GM19025 (cell line): ENCODE results near the gene DGCR2.
A peak's percentile ranks its signal among the peaks of the same experiment; 100 is the strongest.

Source experiments
- ATAC-seq: cut with Tn5 transposase; IDR thresholded peaks from one replicate; pipeline ENCODE4 v1.9.1; 2021; ENCODE audit warnings: mild to moderate bottlenecking, low read depth, moderate library complexity; ENCODE audit not compliant: unreplicated experiment

Gene DGCR2

GRCh38 chr22:19111140-19111539 lies 11.1 kb downstream of the DGCR2 start:
- no peak for ATAC-seq

DNA sequence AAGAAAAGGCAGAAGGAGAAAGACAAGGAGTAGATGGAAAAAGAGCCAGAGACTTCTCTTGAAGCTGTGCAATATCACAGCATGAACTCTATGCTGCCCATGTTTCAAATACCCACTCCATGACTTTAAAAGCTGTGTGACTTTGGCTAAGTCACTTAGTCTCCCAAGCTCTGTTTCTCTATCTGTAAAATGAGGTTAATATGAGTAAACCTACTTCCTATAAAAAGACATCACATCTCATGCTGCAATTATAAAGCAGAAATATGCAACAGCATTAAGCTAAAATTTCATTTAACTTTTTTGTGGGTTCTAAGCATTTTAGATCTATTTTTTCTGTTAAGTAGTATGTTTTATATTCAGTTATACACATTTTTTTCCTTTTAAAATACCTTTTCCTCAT lies 11.6 kb downstream of the DGCR2 start:
- ATAC-seq: no peak

DNA sequence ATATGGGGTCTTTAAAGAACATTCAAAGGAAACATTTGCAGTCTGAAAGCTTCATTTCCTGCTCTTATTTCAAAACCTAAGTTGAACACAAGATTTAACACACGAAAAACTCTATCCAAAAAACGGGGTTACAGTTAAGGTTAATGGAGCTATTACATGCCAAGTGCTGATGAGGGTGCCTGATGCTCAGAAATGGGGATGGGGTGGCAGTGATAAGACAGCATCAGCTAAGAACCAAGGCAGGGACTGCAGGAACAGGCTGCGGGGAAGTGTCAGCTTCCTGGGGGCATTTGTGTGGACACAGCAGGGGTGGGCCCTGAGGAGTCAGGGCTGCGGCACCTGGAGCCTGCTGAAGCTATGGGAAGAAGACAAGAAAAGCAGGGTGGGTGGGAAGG lies 12.2 kb downstream of the DGCR2 start:
- no peak for ATAC-seq

- ATAC-seq: peak; percentile 96
These were observed 12.8 kb downstream of the DGCR2 start for GRCh38 chr22:19109198-19110063.

- no peak for ATAC-seq
These were observed 13.4 kb downstream of the DGCR2 start for GRCh38 chr22:19108807-19109197.

- ATAC-seq: no peak
These were observed 14.5 kb downstream of the DGCR2 start for GRCh38 chr22:19107730-19108074.

DNA sequence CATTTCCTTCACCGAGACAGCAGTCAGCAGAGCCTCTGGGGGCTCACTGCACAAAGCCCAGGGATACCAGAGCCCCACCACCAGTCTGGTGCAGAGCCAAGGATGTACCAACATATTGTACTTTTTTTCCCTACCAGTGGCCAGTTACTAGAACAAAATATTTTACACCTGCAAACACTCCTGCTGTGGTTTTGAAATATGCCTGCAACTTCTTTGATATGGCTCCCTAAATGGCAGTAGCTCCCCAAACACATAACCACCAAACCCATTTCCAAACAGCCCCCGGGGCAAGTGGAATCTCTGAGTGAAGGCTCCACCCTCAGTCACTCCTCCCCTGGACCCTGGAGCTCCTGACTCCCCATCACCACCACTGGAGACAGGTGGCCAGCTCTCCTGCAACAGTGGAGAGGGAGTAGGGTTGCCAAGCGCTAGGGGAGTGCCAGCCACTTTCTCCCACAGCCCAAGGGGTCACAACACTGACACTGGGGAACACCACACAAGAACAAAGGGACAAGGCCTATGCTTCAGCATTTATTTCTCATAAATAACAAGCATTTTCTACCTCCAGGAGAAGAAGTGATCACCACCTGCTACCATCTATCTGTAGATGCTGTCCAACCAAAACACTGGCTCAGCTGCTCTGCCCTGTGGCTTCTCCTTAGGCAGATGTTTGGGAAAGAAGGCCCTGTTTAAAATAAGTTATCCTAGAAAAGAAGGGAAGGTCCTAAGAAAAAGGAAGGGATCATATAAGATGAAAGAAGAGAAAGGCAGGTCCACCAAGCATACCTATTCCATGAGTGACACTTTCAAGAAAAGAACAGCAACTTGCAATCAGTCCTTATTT lies 15.1 kb downstream of the DGCR2 start:
- no peak for ATAC-seq

DNA sequence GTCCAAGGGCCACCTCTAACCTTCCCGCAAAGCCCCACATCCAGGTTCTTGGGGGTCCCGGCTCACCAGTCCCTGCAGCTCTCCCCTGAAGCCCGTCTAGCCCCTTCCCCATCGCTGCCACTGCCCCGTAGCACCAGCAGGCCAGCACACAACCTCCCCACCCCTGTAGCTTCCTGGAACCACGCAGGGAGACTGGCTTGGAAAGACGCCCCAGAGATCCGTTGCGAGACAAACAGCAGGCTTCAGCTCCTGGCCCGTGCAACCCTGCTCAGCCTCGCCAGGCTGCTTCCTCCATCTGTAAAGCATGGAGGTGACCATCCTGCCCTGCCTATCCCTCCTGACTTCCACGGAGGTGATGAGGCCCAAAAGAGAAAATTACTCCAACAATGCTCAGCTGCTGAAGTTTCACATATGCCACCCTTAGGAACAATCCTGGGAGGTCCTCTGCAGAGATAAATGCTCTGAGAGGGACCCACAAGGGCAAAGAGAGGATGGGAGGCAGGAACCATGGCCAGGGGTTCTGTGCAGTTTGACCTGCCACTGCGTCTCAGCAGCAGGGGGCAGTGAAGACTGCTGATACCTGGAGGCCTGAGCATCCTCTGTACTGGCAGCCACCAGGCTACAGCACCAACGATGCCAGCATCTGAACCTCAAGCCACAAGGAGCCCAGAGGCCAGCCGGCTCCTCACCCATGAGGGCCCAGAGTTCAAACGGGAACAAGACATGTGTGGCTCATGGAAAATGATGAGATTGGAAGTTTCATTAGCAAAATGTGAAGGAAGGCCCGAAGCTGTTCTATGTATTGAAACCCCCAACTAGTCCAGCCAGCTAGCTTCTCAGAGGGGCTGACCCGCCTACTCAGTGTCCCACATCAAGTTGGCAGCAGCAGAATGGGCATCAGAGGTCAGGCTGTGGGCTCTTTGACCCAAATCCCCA lies 16.1 kb downstream of the DGCR2 start:
- ATAC-seq: no peak

GRCh38 chr22:19105456-19105855 lies 16.8 kb downstream of the DGCR2 start:
- no peak for ATAC-seq

GRCh38 chr22:19103880-19104821 lies 18.1 kb downstream of the DGCR2 start:
- no peak for ATAC-seq

DNA sequence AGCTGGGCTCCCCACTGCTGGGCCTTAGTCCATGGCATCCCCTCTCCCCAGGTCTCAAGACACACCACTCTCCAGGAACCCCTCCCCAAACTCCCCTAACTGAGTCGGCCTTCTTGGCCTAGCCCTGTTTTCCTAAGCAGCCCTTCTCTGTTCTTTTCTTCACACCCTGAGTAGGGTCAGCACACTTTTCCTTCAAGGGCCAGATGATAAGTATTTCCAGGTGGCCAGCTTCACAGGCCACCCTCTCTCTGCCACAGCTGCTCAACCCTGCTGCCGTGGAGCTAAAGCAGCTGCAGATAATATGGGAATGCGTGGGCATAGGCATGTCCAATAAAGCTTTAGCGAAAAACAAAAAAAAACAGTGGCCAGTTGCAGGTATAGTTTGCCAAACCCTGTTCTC lies 24.1 kb downstream of the DGCR2 start:
- no peak for ATAC-seq

- no peak for ATAC-seq
These were observed 24.7 kb downstream of the DGCR2 start for GRCh38 chr22:19097518-19097917.

DNA sequence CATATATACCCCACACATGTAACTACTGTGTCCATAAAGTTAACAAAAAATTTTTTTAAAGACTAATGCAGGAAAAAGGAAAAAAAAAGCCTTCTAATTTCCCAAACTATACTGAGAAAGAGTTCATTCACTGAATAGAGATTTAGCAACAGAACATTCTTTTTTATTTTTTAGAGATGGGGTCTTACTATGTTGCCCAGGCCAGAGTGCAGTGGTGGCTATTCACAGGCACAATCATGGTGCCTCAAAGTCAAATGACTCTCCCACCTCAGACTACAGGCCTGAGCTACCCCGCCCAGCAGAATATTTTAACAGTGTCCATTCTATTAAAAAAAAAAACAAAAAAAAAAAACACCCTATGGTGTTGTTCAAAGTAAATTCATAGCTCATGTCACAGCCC lies 25.7 kb downstream of the DGCR2 start:
- ATAC-seq: no peak

- ATAC-seq: no peak
These were observed 27.7 kb downstream of the DGCR2 start for GRCh38 chr22:19094393-19094997.

DNA sequence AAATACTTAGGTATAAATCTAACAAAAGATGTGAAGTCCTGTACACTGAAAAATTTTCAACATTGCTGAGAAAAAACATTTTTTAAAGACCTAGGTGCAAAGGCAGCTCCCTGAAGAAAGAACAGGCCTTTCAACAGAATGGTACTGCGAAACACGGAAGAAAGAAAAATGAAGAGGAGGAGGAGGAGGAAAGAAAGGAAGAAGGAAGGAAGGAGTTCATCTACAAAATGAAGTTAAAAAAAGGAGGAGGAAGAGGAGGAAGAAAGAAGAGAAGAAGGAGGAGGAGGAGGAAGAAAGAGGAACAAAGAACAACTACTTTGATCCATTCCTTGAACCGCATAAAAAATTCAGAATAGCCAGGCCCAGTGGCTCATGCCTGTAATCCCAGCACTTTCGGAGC lies 29.5 kb downstream of the DGCR2 start:
- no peak for ATAC-seq

GRCh38 chr22:19090586-19091127 lies 31.6 kb downstream of the DGCR2 start:
- no peak for ATAC-seq

DNA sequence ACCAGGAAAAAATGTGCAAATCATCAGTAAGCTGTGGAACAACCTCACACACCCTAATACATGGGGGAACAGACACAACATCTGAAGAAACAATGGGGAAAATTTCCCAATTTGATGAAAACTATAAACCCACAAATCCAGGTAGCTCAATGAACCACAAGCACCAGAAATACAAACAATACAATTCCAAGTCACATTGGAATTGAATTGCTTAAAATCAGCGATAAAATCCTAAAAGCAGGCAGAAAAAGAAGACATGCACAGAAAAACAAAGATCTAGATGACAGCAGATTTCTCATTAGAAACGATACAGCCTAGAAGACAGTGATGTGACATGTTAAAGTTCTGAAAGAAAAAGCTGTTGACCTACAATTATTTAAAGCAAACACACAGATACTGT lies 32.0 kb downstream of the DGCR2 start:
- ATAC-seq: no peak

GRCh38 chr22:19088866-19089595 lies 33.2 kb downstream of the DGCR2 start:
- no peak for ATAC-seq
